KMS-11 (cell line): ENCODE data around the gene NT5DC1.

Experiments
- H2AFZ ChIP-seq: fragments of 200-600 bp; sonication (generic); 2 replicates; pipeline ENCODE4 v1.6.1; 2016; ENCODE audit warnings: antibody characterized with exemption, mixed run types, low read depth
- H3K27ac ChIP-seq: fragments of 200-600 bp; sonication (generic); 2 replicates; pipeline ENCODE4 v1.6.1; 2016; ENCODE audit warnings: mild to moderate bottlenecking, mixed run types
- H3K27me3 ChIP-seq: fragments of 200-600 bp; sonication (generic); 2 replicates; pipeline ENCODE4 v1.6.1; 2017; ENCODE audit warnings: mild to moderate bottlenecking, low read depth, mixed run types, moderate library complexity; ENCODE audit not compliant: insufficient read depth
- H3K36me3 ChIP-seq: fragments of 200-600 bp; sonication (generic); 2 replicates; pipeline ENCODE4 v1.6.1; 2017; ENCODE audit warnings: mild to moderate bottlenecking, mixed run types; ENCODE audit not compliant: insufficient read depth
- H3K4me1 ChIP-seq: fragments of 200-600 bp; sonication (generic); 2 replicates; pipeline ENCODE4 v1.6.1; 2016; ENCODE audit warnings: mild to moderate bottlenecking, low read depth, mixed run types; ENCODE audit not compliant: poor library complexity, severe bottlenecking
- H3K4me2 ChIP-seq: fragments of 200-600 bp; sonication (generic); 2 replicates; pipeline ENCODE4 v1.7.0; 2016; ENCODE audit warnings: mild to moderate bottlenecking, mixed run types
- H3K4me3 ChIP-seq: fragments of 200-600 bp; sonication (generic); IDR thresholded peaks from 2 replicates; pipeline ENCODE4 v1.6.1; 2017; ENCODE audit warnings: low read depth, low read length, mixed read lengths; ENCODE audit not compliant: insufficient read depth
- H3K79me2 ChIP-seq: fragments of 200-600 bp; sonication (generic); 2 replicates; pipeline ENCODE4 v1.6.1; 2016; ENCODE audit warnings: low read depth, mixed run types; ENCODE audit not compliant: insufficient read depth
- H3K9ac ChIP-seq: fragments of 200-600 bp; sonication (generic); 2 replicates; pipeline ENCODE4 v1.6.1; 2016; ENCODE audit warnings: mild to moderate bottlenecking, mixed run types
- H4K20me1 ChIP-seq: fragments of 200-600 bp; sonication (generic); 2 replicates; pipeline ENCODE4 v1.6.1; 2016; ENCODE audit warnings: mild to moderate bottlenecking, mixed run types; ENCODE audit not compliant: insufficient read depth
- CTCF ChIP-seq: fragments of 200-600 bp; sonication (generic); conservative IDR thresholded peaks from 2 replicates; pipeline ENCODE4 v1.6.1; 2017; ENCODE audit warnings: low read depth, mild to moderate bottlenecking, antibody characterized with exemption, low read length, moderate library complexity, mixed read lengths

NT5DC1 gene

GRCh38 chr6:116291701-116292396 lies 191.2 kb downstream of the NT5DC1 start:
- no peak overlapping the region for H3K4me3 ChIP-seq
- H4K20me1 ChIP-seq = no peaks in the 10 kb centered on the region
- H3K4me1 ChIP-seq = no peaks in the 10 kb centered on the region
- no peak for TF ChIP-seq CTCF
- H3K27me3 ChIP-seq = no peaks in the 10 kb centered on the region
- H3K79me2 ChIP-seq = no peaks in the 10 kb centered on the region
- no peak overlapping the region for H3K9ac ChIP-seq
- no peak overlapping the region for H3K27ac ChIP-seq
- no peak overlapping the region for H3K4me2 ChIP-seq
- no peak overlapping the region for H2AFZ ChIP-seq
- no peaks in the 10 kb centered on the region for H3K36me3 ChIP-seq

GRCh38 chr6:116292553-116292952 lies 191.9 kb downstream of the NT5DC1 start:
- no peaks in the 10 kb centered on the region for H4K20me1 ChIP-seq
- no peak overlapping the region for H3K27ac ChIP-seq
- H3K4me2 ChIP-seq = no peak overlapping the region
- H2AFZ ChIP-seq = no peak overlapping the region
- no peak overlapping the region for H3K4me3 ChIP-seq
- no peaks in the 10 kb centered on the region for H3K79me2 ChIP-seq
- H3K36me3 ChIP-seq = no peaks in the 10 kb centered on the region
- TF ChIP-seq CTCF = no peak
- H3K4me1 ChIP-seq = no peaks in the 10 kb centered on the region
- H3K27me3 ChIP-seq = no peaks in the 10 kb centered on the region
- H3K9ac ChIP-seq = no peak overlapping the region

GRCh38 chr6:116298273-116298672 lies 197.6 kb downstream of the NT5DC1 start:
- Histone ChIP-seq H3K4me1 (no peaks in the 10 kb centered on the region), H3K36me3 (no peaks in the 10 kb centered on the region), H3K79me2 (no peaks in the 10 kb centered on the region), H3K4me3 (no peak overlapping the region), H3K27me3 (no peaks in the 10 kb centered on the region), H2AFZ (no peak overlapping the region), H4K20me1 (no peaks in the 10 kb centered on the region), H3K27ac (no peak overlapping the region), H3K4me2 (no peak overlapping the region), H3K9ac (no peak overlapping the region)
- no peak for TF ChIP-seq CTCF

GRCh38 chr6:116298973-116299372 lies 198.3 kb downstream of the NT5DC1 start:
- Histone ChIP-seq H3K4me2 (no peak overlapping the region), H3K4me3 (no peak overlapping the region), H2AFZ (no peak overlapping the region), H3K79me2 (no peaks in the 10 kb centered on the region), H3K27me3 (no peaks in the 10 kb centered on the region), H3K36me3 (no peaks in the 10 kb centered on the region), H3K9ac (no peak overlapping the region), H3K27ac (no peak overlapping the region), H3K4me1 (no peaks in the 10 kb centered on the region), H4K20me1 (no peaks in the 10 kb centered on the region)
- TF ChIP-seq CTCF = no peak
